NCI-H2227 treated with DMSO at 0.1 percent for 48 hours (cell line): ENCODE data around the gene SLC24A5.
A peak's percentile ranks its signal among the peaks of the same experiment; 100 is the strongest.

Experiments
- DNase-seq: peaks from one replicate; lab custom pipeline; 2025; lab: John Stamatoyannopoulos, UW

SLC24A5 gene

DNA sequence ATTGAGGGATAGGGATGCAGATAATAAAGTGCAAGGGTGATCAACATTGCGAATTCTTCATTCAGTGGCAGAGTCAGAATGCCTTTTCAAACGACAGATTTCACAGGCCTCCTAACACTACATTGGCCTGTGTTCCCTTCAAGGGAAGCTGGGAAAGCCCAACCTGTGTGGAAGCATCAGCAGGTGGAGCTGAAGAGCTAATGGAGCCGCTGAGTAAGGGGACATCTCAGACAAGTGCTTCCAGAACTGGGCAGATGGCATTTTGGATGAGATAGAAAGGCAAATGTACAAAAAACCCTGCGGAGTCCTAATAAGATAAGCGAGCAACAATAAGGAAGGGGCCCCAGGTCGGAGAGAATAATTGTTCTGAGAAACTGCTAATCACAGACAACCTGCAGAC, 8.5 kb upstream of the SLC24A5 start:
- DNase-seq, result no peak

DNA sequence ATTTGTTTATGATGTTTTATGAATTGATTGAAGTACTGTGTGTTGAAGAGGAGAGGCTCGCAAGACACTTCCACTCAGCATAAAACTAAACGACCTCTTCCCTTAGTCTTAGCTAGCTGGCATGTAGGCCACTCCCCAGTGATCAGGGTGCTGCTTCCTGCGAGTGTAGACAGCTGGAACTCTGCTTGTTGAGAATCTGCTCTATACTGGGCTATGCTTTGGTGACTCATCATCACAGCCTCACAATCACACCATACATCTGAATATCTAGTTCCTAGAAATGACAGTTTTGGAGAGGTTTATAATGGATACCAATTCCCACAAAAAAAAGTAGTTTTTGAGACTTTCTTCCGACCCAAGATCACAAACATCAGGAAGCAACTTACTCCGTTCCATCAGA, 1.5 kb upstream of the SLC24A5 start:
- no peak for DNase-seq

DNA sequence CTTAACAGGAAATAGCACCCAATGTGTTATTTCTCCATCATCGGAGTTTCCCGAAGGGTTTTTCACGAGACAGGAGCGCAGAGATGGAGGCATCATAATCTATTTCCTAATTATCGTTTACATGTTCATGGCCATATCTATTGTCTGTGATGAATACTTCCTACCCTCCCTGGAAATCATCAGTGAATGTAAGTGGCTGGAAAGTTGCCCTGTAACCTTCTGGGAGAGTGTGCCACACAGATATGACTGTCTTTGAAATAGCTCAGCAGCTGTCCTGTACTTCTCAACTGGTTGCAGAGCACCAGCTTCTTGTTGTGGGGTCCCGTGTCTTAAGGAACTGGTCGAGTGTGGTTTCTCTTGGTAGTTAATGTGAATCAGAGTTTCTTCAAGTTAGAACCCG, 1.1 kb downstream of the SLC24A5 start:
- no peak for DNase-seq

DNA sequence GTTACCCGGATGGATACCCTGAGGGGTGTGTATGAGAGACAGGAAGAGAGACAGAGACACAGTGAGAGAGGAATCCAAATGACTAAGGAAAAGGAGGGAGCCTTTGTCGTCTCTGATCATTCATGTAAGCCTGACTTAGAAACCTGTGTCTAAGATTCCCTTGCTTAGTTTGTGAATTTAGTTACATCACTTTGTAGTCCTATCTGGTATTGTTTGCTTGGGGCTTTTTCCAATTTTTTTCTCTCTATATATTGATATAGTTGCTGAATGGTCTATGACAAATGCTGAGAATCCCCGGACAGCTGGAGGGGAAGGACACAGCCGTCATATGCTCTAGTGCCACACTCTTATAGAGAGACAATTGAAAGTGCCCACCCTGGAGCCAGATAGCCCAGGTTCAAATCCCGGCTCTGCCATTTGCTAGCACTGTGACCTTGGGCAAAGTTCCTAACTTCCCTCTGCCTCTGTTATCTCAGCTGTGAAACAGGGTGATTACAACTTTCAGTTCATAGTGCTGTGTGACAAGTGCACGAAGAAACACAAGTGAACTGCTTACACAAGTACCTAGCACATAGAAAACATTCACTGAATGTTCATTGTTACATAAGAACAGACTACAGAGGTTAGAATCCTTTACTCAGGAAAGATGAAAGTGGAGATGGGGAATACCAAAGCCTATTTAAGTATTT, 6.0 kb downstream of the SLC24A5 start:
- no peak for DNase-seq

DNA sequence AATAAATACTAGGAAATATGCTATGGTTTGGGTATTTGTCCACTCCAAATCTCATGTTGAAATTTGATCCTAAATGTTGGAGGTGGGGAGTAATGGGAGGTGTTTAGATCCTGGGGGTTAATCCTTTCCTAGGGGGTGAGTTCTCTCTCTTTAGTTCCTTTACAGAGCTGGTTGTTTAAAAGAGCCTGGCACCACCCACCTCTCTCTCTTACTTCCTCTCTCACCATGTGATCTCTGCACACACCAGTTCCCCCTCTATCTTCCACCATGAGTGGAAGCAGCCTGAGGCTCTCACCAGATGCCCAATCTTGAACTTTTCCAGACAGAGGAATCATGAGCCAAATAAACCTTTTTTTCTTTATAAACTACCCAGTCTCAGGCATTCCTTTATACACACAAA, 10.5 kb downstream of the SLC24A5 start:
- DNase-seq, result no peak

DNA sequence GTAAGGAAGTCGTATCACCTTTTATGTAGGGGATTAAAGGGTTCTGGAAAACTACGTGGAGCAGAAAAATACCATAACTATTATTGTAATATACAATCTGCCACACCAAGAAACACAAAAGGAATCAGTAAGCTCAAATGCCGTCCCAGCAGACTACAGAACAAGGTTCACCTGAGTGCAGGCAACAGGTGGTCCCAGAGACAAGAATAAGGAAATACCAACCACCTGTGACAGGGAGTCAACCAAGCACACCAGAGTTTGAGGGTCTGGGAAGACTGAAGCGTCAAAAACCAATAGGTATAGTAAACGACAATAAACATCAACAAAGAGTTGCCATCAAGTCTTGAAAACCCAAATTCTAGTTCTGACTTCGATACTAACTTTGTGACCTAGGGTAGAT, 12.1 kb downstream of the SLC24A5 start:
- DNase-seq, result no peak

DNA sequence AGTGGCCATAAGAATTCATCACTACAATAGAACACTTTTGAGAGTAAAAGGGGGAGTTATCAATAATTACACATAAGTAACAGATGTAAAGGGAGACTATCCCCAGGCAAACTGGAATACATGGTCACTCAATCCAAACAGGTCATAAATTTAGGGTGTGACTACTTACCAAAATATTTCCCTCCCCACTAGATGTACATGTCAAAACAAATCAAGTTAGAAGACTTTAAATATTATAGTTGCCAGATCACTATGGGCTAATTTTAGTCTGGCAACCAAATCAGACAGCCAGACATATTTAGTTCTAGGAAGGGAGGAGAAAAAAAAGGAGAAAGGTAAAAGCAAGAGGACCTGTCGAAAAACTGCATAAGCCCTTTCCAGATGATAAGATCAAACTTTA, 23.1 kb downstream of the SLC24A5 start:
- no peak for DNase-seq

DNA sequence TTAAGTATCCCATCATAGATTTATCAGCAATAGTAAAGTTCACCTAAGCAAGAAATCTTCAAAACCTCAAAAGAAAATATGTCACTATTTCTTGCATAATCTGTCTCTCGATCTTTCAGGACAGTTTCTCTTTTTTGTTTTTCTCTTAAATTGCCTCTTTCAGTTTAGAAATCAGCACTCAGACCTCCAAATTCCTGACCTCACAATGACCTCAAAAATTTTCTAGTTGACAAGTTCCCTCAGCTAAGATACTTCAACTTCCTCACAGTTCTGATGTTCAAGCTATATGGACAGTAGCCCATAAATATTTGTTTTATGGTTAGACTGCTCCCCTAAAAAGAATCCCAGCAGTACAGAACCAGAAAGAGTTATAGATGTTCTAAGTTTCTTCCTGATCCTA, 24.1 kb downstream of the SLC24A5 start:
- DNase-seq, result no peak

DNA sequence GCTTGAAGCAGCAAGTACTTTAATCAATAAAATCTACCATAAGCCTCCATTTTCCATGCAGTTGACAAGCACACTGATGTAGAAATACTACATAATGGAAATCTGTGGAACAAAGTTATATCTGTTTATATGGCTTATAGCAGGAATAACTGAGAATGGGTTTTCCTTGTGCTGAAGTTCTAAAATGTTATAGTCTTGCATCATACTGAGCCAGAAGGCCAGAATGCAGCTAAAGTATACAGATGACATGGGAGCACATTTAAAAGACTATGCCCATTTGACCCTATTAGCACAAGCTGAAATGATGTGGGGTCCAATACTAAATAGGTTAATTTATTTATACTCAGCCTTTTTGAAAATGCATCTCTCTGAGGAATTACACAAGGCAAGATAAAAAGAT, 25.1 kb downstream of the SLC24A5 start:
- DNase-seq, result no peak

DNA sequence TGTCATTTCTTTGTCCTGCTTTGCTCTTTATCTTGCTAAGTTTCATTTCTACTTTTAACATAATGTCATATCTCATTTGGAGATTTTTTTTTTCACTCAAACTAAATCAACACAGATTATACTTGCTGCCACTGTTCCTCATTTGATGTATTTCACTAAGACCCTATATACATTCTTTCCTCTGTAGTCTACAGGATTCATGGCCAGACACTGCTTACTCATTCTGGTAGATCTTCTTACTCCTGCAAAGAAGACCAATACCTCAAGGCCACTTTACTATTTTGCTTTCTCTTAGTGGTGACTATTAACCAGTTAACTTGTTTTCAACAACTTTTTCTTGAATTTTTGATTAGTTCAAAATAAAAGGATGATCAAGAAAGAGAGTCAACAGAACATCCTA, 26.6 kb downstream of the SLC24A5 start:
- DNase-seq, result no peak

DNA sequence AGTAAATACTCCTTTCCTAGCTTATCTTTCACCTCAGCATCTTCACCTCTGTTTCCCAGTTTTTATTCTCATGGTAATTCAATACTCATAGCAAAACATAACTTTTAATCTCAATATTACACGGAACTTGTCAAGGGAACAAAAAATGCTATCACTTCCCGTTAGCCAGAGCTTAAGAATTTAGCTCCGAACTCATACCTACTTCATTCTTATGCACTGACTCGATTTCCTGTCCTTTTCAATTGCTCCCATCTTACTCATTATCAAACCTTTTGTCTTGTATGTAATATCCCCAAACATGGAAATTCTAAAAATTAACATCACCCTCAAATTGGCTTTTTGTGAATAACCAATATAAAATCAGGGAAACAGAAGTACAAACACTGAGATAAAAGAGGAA, 29.1 kb downstream of the SLC24A5 start:
- DNase-seq, result no peak

DNA sequence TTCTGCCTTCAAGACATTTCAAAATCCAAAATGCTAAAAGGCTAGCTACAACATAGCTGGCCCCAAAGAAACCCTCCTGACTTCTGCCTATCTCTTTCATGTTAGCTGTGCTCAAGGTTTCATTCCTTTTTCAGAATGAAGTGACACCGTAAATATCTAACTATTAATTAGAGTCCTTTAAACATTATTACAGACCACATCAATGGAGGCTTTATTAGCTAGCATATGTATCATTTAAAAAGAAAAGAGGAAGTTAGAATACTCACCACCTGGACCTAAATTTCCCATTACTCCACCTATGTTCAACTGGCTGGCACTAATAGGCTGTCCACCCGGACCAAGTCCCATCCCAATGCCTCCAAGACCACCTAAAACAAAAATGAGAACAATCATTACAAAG, 32.7 kb downstream of the SLC24A5 start:
- DNase-seq, result no peak

DNA sequence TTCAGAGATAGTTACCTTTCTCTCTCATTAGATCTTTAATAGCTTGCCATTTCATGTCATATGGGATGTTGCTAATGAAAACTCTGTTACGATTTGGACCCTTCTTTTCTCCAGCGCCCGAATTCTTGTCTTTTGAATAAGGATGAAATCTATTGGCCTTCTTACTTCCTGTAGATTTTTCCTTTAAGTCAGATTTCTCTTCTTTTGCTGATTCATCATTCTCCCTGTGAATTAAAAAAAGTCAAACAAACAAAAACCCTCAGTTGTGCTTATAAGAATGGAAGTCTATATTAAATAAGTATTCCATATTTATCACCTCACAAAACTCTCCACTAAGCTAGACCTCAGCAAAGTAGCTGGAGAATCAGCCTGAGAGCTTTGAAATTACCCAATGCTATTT, 47.8 kb downstream of the SLC24A5 start:
- no peak for DNase-seq

DNA sequence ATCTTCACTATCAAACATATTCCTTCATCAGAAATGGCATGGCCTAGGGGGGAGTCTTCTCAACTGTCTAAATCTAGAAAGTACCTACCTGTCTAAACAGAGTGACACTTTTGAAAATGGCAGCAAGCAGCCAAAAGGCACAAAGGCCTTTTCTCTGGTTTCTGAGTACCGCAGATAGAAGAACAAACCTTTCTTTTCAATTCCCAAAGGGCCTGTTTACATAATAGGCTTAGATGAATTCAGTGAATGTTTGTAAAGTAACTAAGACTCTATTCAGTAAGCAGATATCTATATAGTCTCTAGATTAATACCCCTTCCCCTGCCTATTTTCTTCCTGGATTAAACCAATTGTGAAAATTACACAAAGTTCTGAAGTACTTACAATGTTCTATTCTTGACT, 50.2 kb downstream of the SLC24A5 start:
- no peak for DNase-seq

DNA sequence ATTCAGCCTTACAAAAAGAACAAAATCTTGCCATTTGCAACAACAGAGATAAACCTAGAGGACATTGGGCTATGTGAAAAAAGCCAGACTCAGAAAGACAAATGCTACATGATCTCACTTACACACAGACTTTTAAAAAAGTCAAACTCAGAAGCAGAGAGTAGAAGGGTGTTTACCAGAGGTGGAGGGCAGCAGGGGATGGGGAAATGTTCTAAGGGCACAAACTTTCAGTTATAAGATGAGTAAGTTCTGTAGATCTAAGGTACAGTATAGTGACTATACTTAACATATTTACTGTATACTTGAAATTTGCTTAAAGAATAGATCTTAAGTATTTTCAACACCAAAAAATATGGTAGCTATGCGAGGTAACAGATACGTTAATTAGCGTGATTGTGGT, 54.3 kb downstream of the SLC24A5 start:
- DNase-seq, result no peak

DNA sequence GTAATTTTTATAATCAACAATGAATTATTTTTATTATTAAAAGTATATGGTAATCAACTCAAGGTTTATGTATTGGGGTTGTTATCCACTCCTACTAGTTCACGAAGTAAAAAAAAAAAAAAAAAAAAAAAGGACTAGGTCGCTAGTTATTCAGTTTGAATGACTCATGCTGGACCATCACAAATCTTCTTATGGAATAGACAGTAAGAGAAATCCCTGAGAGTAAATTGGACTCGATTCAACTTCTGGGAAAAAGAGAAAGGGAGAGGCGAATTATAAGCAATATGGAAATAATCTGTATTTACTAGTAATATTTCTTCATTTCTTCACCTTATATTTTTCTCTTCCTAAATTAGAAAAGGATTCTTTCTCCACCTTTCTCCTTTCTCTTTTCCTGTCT, 55.3 kb downstream of the SLC24A5 start:
- DNase-seq, result no peak

DNA sequence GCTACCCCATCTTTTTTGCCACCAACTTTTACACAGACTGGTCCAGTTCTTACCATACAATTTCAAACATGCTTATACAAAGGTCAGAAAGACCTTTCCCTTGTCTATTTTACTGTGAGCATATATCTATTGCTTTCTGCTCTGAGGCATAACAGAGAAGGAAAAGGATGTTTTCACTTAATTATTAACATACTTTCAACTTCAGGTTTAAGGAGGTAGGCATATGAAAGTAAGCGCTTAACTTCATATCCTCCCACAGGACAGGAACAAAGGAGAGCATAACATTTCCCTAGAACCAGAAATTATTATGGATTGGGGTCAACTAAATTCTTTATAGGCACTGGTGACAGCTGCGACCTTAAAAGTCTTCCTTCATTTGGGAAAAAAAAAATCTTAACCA, 56.2 kb downstream of the SLC24A5 start:
- no peak for DNase-seq

DNA sequence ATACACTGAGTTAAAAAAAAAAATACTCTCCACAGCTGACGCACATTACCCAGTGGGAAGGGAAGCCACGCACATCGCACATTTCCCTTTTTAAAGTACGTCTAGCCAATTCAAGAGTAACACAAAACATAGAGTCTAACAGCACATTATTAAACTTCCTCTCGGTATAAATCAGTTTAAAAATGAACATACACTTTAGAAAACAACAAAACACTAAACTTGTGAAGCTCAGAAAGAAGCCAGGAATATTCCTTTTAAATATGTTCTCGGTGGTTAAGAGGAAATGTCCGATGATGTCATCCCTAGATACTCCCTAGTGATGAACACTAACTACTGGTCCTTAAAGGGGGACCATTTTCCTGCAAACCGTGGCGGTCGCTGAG, 56.6 kb downstream of the SLC24A5 start:
- DNase-seq, result peak; percentile 42

DNA sequence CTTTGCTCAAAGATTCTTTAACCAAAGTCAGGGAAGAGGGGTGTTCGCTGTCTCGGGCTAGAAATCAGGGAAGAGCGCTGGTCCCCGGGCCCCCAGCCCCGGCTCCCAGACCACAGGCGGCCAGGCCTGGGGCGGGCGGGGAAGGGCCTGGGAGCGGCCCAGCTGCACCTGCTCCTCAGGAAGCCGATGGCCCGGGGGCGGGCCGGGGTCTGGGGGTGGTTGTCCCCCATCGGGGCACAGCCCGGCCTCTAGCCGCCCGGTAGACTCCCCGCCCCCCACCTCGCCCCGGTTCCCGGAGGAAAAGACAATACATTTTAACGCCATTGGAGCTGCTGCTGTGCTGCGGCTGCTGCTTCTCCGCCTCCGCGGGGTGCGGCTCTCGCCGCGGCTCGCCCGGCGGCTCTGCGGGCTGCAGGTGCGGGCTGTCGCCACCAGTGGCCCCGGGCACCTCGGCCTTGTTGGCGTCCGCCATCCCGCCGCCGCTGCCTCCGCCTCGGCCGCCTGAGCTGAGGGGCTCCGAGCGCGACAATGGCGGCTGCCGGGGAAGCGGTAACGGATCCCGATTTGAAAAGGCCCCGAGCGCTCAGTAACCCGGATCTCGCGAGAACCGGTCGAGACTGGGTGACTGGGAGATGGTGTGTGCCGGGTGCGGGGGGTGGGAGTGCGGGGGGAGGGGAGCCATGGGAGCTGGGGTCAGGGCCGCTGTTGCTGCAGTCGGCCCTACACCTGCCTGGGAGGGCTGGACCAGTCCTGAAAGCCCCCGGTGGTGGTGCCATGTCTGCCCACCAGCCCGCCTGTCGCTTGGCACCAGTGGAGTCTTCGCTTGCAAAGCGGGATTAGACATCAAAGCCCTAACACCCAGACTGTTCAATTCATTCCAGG, 57.2 kb downstream of the SLC24A5 start, which contains the start of gene MYEF2:
TSS of gene MYEF2 (minus strand) at position 530 of the 882 bp plus-strand sequence. CDS start at position 472, 58 bp downstream.
- DNase-seq, result peak; percentile 54

DNA sequence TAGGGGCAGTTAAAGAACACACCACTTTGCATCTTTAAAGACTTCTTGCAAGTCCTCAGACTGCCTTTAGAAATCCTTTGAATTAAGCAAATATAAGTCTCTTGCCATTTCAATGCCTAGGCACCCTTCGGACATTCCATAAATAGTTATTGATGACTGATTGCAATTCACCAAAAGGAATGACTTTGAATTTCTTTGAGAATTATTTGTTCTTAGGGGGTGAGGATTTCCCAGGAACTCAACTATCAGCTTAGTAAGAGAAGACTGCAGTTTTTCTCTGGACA, 57.8 kb downstream of the SLC24A5 start:
- peak; percentile 54 for DNase-seq

DNA sequence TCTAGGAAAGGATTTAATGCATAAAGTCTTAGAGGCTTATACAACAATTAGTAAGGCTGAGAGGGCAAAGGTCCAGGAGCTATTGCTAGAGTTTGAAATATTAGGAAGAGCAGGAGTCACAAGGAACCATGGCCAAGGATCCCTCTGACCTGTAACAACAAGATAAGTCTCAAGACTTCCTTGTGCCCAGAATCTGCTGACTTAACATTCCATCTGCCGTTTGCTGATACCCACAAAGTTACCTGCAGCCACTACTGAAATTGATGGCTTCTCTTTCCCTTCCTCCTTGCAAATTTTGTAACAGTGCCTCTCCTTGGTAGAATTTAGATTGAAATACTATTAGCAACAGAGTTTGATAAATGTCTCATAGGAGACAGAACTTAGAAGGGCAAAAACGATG, 62.0 kb downstream of the SLC24A5 start:
- DNase-seq, result no peak

DNA sequence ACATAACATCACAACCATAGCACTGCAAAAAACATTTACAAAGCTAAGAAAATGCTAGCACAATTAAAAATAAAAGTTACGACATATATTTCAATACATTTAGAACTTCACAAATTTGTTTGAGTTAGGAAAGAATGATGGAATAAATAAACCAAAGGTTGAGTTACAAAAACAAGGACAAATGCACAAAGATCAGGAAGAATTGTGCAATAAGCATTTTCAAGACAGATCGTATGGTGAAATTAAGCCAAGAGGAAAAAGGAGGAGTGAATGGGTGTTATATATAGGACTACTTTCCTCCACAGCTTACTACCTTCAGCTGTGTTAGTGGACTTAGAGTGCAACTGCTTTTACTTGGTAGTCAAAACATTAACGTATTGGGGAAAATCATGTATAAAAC, 64.7 kb downstream of the SLC24A5 start:
- no peak for DNase-seq

DNA sequence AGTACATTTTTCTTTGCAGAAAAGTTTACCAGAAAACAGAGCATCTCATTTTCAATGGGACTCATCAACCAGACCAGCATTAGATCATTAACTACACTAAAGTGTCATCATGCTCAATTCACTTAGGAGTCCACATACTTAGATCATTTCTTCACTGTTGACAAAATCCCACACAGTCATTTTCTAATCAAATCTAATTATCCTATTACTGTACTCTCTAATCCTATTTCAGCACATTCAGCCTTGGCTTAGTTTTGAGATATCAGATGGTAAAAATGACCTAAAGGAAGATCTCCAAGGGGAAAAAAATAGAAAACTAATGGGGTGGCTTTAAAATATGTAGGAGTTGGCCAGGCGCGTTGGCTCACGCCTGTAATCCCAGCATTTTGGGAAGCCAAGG, 65.5 kb downstream of the SLC24A5 start:
- no peak for DNase-seq
